PC-3 (cell line): ENCODE measurements around the gene ALG3. TPM values are rescaled to one million over a fixed set of nuclear protein-coding genes. Genes with fewer than 3 reads are reported as not detected.
"Not testable (repeated sequence)": the region's sequence is repeated elsewhere in the genome, so short reads cannot be mapped to it uniquely, and the experiment has no call there.

Source experiments
- ATAC-seq: fragments of 200-7000 bp; cut with Tn5 transposase; 2 replicates; pipeline ENCODE4 v1.9.1; 2020; ENCODE audit warnings: mild to moderate bottlenecking, moderate library complexity
- BruUV-seq: library from RNA; stranded (reverse); fragments of 400-500 nt; replicated peaks from 2 replicates; lab custom pipeline; 2021; lab: Mats Ljungman, UMichigan
- CTCF ChIA-PET: fragments of 300-600 bp; sonication (Branson Sonifier 250); formaldehyde crosslinking; loops from one replicate; lab custom pipeline; 2022; ENCODE audit warnings: antibody characterized with exemption; lab: Charles Lee
- POLR2A ChIA-PET: fragments of 300-600 bp; sonication (Branson Sonifier 250); formaldehyde crosslinking; loops from one replicate; lab custom pipeline; 2022; ENCODE audit warnings: antibody characterized with exemption; ENCODE audit not compliant: unreplicated experiment; lab: Charles Lee
- DNase-seq: peaks from one replicate; pipeline ENCODE4 v3.0.0-alpha.2; 2015
- H2AFZ ChIP-seq: fragments of 300-600 bp; sonication (generic); 2 replicates; pipeline ENCODE4 v1.6.0; 2016; ENCODE audit warnings: antibody characterized with exemption, low read length
- H3F3A ChIP-seq: fragments of 300-600 bp; sonication (generic); one replicate; pipeline ENCODE4 v1.6.0; 2017; ENCODE audit warnings: antibody characterized with exemption, low read length, control low read depth, mild to moderate bottlenecking; ENCODE audit not compliant: unreplicated experiment
- H3K27ac ChIP-seq: fragments of 300-600 bp; sonication (generic); 2 replicates; pipeline ENCODE4 v1.5.1; 2016; ENCODE audit warnings: mild to moderate bottlenecking, low read length
- H3K27me3 ChIP-seq: fragments of 300-600 bp; sonication (generic); 2 replicates; pipeline ENCODE4 v1.6.1; 2016; ENCODE audit warnings: low read length, mixed read lengths
- H3K36me3 ChIP-seq: fragments of 300-600 bp; sonication (generic); 2 replicates; pipeline ENCODE4 v1.6.1; 2016; ENCODE audit warnings: low read depth, mixed run types, low read length, mixed read lengths
- H3K4me1 ChIP-seq: fragments of 300-600 bp; sonication (generic); 2 replicates; pipeline ENCODE4 v1.5.1; 2016; ENCODE audit warnings: low read length; ENCODE audit not compliant: insufficient read depth
- H3K4me2 ChIP-seq: fragments of 300-600 bp; sonication (generic); 2 replicates; pipeline ENCODE4 v1.6.0; 2016; ENCODE audit warnings: low read length
- H3K4me3 ChIP-seq: fragments of 300-600 bp; sonication (generic); 2 replicates; pipeline ENCODE4 v1.5.1; 2016; ENCODE audit warnings: mild to moderate bottlenecking, low read length, mixed read lengths
- H3K79me2 ChIP-seq: fragments of 300-600 bp; sonication (generic); 2 replicates; pipeline ENCODE4 v1.6.1; 2017; ENCODE audit warnings: low read length, mixed read lengths
- H3K9ac ChIP-seq: fragments of 300-600 bp; sonication (generic); 2 replicates; pipeline ENCODE4 v1.6.0; 2016; ENCODE audit warnings: mild to moderate bottlenecking, low read length
- H3K9me2 ChIP-seq: fragments of 300-600 bp; sonication (generic); replicated peaks from 2 replicates; pipeline ENCODE4 v1.6.1; 2016; ENCODE audit warnings: mixed run types, low read length, mixed read lengths
- H3K9me3 ChIP-seq: fragments of 300-600 bp; sonication (generic); 2 replicates; pipeline ENCODE4 v1.6.1; 2016; ENCODE audit warnings: low read length, mixed read lengths
- H4K20me1 ChIP-seq: fragments of 300-600 bp; sonication (generic); 2 replicates; pipeline ENCODE4 v1.6.1; 2016; ENCODE audit warnings: low read length, mixed read lengths
- EZH2 ChIP-seq: fragments of 300-600 bp; sonication (generic); IDR thresholded peaks from one replicate; pipeline ENCODE4 v1.6.1; 2017; ENCODE audit warnings: antibody characterized with exemption, mild to moderate bottlenecking, low read length; ENCODE audit not compliant: unreplicated experiment
- EZH2phosphoT487 ChIP-seq: fragments of 300-600 bp; sonication (generic); IDR thresholded peaks from 2 replicates; pipeline ENCODE4 v1.6.1; 2018; ENCODE audit warnings: mild to moderate bottlenecking, antibody characterized with exemption, low read length, borderline replicate concordance
- intact Hi-C: fragments of 100-400 bp; cut with micrococcal nuclease; formaldehyde crosslinking; loops from 2 replicates; pipeline ENCODE4 v1.9.0; 2023
- total RNA-seq: library from RNA; depleted of rRNA; stranded (reverse); fragments of >200 nt; gene quantifications from 2 replicates; pipeline ENCODE4 v1.2.3, GENCODE V29; 2014
- TF ChIP-seq, protein P1 (sequence below): fragments of 300-600 bp; sonication (generic); conservative IDR thresholded peaks from 2 replicates; pipeline ENCODE4 v1.5.1; 2017; ENCODE audit warnings: antibody characterized with exemption, low read depth, mild to moderate bottlenecking, low read length

ALG3 gene
- total RNA-seq, 1 experiment from 2014 or later, result 89.0 TPM

DNA sequence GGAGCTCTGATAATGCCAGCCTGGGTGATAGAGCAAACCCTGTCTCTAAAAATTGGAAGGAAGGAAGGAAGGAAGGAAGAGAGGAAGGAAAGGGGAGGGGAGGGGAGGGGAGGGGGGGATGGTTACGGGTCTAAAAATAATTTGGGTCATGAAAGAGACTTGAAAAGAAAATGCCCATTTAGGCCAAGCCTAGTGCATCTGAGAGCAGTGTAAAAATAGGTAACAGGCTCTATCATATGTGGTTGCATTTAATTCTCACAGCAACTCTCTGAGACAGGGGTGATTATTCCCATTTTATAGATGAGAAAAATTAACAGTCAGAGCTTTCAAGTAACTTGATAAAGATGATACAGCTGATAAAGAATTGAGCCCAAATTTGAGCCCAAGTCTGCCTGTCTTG is 23.5 kb upstream of the ALG3 start:
- ATAC-seq, result no peak
- H3K9me3 ChIP-seq, result no peaks in the 10 kb centered on the region
- no peak overlapping the region for H3K9ac ChIP-seq
- POLR2A ChIA-PET, result no interaction called here
- H3K4me1 ChIP-seq, result no peaks in the 10 kb centered on the region
- no peaks in the 10 kb centered on the region for H3K9me2 ChIP-seq
- H3K4me3 ChIP-seq, result no peak overlapping the region
- no peaks in the 10 kb centered on the region for H4K20me1 ChIP-seq
- CTCF ChIA-PET, result interaction anchor here (0.6 kb wide), 1 partner anchor 17 kb away, joined by 3 read pairs; no protein-coding TSS in a partner anchor
- no peak overlapping the region for H3K4me2 ChIP-seq
- H3K79me2 ChIP-seq, result no peaks in the 10 kb centered on the region
- no peak overlapping the region for H2AFZ ChIP-seq
- no peak overlapping the region for H3K27ac ChIP-seq
- H3F3A ChIP-seq, result no peaks in the 10 kb centered on the region
- intact Hi-C loops, result no loop called here
- no peak for DNase-seq
- BruUV-seq, result no TSS peak
- TF ChIP-seq, protein P1, sequence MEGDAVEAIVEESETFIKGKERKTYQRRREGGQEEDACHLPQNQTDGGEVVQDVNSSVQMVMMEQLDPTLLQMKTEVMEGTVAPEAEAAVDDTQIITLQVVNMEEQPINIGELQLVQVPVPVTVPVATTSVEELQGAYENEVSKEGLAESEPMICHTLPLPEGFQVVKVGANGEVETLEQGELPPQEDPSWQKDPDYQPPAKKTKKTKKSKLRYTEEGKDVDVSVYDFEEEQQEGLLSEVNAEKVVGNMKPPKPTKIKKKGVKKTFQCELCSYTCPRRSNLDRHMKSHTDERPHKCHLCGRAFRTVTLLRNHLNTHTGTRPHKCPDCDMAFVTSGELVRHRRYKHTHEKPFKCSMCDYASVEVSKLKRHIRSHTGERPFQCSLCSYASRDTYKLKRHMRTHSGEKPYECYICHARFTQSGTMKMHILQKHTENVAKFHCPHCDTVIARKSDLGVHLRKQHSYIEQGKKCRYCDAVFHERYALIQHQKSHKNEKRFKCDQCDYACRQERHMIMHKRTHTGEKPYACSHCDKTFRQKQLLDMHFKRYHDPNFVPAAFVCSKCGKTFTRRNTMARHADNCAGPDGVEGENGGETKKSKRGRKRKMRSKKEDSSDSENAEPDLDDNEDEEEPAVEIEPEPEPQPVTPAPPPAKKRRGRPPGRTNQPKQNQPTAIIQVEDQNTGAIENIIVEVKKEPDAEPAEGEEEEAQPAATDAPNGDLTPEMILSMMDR, result no peak
- TF ChIP-seq EZH2phosphoT487 (no peak), EZH2 (no peak)
- H3K27me3 ChIP-seq, result peaks cover 3% of the 10 kb centered on the region; the same call in 1 of the 2 replicates
- no peaks in the 10 kb centered on the region for H3K36me3 ChIP-seq

DNA sequence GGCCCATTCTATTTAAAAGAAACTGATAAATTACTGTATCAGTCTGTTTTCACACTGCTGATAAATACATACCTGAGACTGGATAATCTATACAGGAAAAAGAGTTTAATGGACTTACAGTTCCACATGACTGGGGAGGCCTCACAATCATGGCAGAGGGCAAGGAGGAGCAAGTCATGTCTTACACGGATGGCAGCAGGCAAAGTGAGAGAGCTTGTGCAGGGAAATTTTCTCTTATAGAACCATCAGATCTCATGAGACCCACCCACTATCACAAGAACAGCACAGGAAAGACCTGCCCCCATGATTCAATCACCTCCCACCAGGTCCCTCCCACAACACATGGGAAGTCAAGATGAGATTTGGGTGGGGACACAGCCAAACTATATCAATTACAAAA is 18.5 kb upstream of the ALG3 start:
- CTCF ChIA-PET, BruUV-seq: not testable (repeated sequence)

DNA sequence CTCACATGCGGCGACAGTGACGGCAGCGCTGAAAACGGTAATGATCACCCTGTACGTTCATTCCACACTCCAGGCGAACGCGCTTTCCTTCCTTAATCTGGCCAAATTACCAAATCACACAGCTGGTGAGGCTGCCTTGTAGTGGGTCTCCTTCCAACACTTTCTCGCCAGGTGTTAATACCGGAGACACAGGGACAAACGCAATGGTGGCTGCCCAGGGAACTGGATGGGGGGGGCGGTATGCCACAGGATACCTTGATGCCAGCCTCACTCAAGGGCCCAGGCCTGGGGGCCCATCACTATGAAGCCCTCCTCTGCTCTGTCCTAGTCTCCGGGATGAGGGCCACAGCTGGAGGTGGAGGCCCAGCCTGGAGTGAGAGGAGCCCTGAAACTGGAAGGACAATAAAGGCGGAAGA is 14.0 kb upstream of the ALG3 start:
- H3K9me2 ChIP-seq, result no peaks in the 10 kb centered on the region
- ATAC-seq, result no peak
- H3K27me3 ChIP-seq, result no peaks in the 10 kb centered on the region
- H4K20me1 ChIP-seq, result peaks cover 12% of the 10 kb centered on the region; the same call in 1 of the 2 replicates
- no peak overlapping the region for H2AFZ ChIP-seq
- no peaks in the 10 kb centered on the region for H3F3A ChIP-seq
- CTCF ChIA-PET, result no interaction called here
- H3K79me2 ChIP-seq, result no peaks in the 10 kb centered on the region
- no peak overlapping the region for H3K9ac ChIP-seq
- no peak overlapping the region for H3K4me2 ChIP-seq
- H3K27ac ChIP-seq, result no peak overlapping the region
- TF ChIP-seq EZH2phosphoT487 (no peak), EZH2 (no peak)
- TF ChIP-seq, protein P1, result no peak
- POLR2A ChIA-PET, result no interaction called here
- intact Hi-C loops, result no loop called here
- no peaks in the 10 kb centered on the region for H3K9me3 ChIP-seq
- peaks cover 13% of the 10 kb centered on the region for H3K4me1 ChIP-seq
- H3K36me3 ChIP-seq, result no peaks in the 10 kb centered on the region
- no peak for DNase-seq
- no TSS peak for BruUV-seq
- no peak overlapping the region for H3K4me3 ChIP-seq

More for the DNA sequence above, 18.5 kb upstream of the ALG3 start:
- H3K36me3 ChIP-seq, ATAC-seq, H3K27me3 ChIP-seq, H3K79me2 ChIP-seq, H3K9me3 ChIP-seq, DNase-seq, H3F3A ChIP-seq, intact Hi-C loops, H3K9me2 ChIP-seq, H3K9ac ChIP-seq, H3K27ac ChIP-seq, H3K4me3 ChIP-seq, H3K4me1 ChIP-seq, H4K20me1 ChIP-seq, POLR2A ChIA-PET, H3K4me2 ChIP-seq, H2AFZ ChIP-seq: not testable (repeated sequence)
